ENCODE results near the gene CFP.

Gene CFP

DNA sequence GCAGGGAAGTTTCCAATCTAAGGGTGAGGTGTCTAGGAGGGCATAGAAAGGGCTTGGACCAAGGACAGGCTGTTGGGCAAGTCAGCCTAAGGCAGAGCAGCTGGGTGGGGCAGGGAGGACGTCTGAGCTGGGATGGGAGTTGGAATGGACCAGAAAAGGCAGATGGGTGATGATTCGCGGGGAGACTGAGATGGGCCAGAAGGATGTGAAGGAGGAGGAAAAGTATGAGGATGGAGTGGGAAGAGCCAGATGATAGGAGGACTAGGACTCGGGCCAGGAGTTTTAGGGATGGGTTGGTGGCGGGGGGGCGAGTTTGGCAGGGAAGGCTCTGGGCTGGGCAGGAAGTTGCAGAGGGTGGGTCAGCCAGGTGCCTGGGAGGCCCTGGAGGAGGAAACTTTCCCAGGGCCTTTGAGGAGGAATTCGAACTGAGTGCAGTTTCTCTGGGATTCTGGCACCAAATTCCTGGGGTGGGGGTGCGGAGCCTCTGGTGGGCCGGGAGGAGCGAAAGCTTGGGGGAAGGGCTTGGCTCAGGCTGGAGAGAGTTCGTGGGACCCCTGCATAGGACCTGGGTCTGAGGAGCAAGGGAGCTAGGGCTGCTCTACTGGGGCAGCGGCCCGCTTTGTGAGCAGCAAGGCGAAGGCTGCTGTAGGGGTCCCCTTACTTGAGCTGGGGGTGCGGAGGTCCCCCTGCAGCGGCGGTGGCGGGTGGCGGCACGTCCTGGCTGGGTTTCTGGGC is 56.2 kb downstream of the CFP start:
- no peak for DNase-seq

Measured in hematopoietic multipotent progenitor cell treated with erythropoietin and hydrocortisone succinate and interleukin-3 and kit ligand, for 8 days (in vitro differentiated cells).